ENCODE results near the gene C2CD2. TPM values are rescaled to one million over a fixed set of nuclear protein-coding genes. Genes with fewer than 3 reads are reported as not detected.

Gene C2CD2
- total RNA-seq, 4 donors from 2014 or later: 6.7 to 22.3 (median 17.3) TPM

GRCh38 chr21:41888749-41889376 is 65.0 kb downstream of the C2CD2 start:
- Histone ChIP-seq H3K27ac (no peak overlapping the region), H3K4me3 (no peak overlapping the region), H3K27me3 (no peaks in the 10 kb centered on the region), H3K4me1 (no peaks in the 10 kb centered on the region), H3K36me3 (no peaks in the 10 kb centered on the region), H3K9me3 (no peaks in the 10 kb centered on the region)
- TF ChIP-seq CTCF (IDR thresholded peaks at IDR 0.05) (no peak), POLR2A (IDR thresholded peaks at IDR 0.05) (no peak)
- no peak for DNase-seq

GRCh38 chr21:41887667-41888066 is 66.2 kb downstream of the C2CD2 start:
- Histone ChIP-seq H3K4me1 (no peaks in the 10 kb centered on the region), H3K9me3 (no peaks in the 10 kb centered on the region), H3K27me3 (no peaks in the 10 kb centered on the region), H3K27ac (no peak overlapping the region), H3K36me3 (no peaks in the 10 kb centered on the region), H3K4me3 (no peak overlapping the region)
- no peak for DNase-seq
- TF ChIP-seq POLR2A (IDR thresholded peaks at IDR 0.05) (no peak), CTCF (IDR thresholded peaks at IDR 0.05) (no peak)

- H3K27ac ChIP-seq: no peak overlapping the region
- no peaks in the 10 kb centered on the region for H3K9me3 ChIP-seq
- H3K36me3 ChIP-seq: no peaks in the 10 kb centered on the region
- TF ChIP-seq POLR2A (IDR thresholded peaks at IDR 0.05) (no peak), CTCF (IDR thresholded peaks at IDR 0.05) (no peak)
- H3K27me3 ChIP-seq: no peaks in the 10 kb centered on the region
- H3K4me3 ChIP-seq: no peak overlapping the region
- no peaks in the 10 kb centered on the region for H3K4me1 ChIP-seq
- DNase-seq: no peak
Measured at GRCh38 chr21:41886328-41886727, 67.5 kb downstream of the C2CD2 start.

- H3K9me3 ChIP-seq: no peaks in the 10 kb centered on the region
- H3K4me3 ChIP-seq: no peak overlapping the region
- no peaks in the 10 kb centered on the region for H3K4me1 ChIP-seq
- no peak overlapping the region for H3K27ac ChIP-seq
- H3K27me3 ChIP-seq: no peaks in the 10 kb centered on the region
- no peak for DNase-seq
- H3K36me3 ChIP-seq: no peaks in the 10 kb centered on the region
- TF ChIP-seq CTCF (IDR thresholded peaks at IDR 0.05): no peak
- no peak for TF ChIP-seq POLR2A (IDR thresholded peaks at IDR 0.05)
Measured at GRCh38 chr21:41885341-41886024, 68.3 kb downstream of the C2CD2 start.

- Histone ChIP-seq H3K4me1 (no peaks in the 10 kb centered on the region), H3K27ac (no peak overlapping the region), H3K9me3 (no peaks in the 10 kb centered on the region), H3K36me3 (no peaks in the 10 kb centered on the region), H3K27me3 (no peaks in the 10 kb centered on the region), H3K4me3 (no peak overlapping the region)
- no peak for DNase-seq
- no peak for TF ChIP-seq POLR2A (IDR thresholded peaks at IDR 0.05)
- no peak for TF ChIP-seq CTCF (IDR thresholded peaks at IDR 0.05)
Measured at GRCh38 chr21:41884501-41885030, 69.3 kb downstream of the C2CD2 start.

Data from Peyer's patch (tissue), 4 donors.